Neuronal stem cell (in vitro differentiated cells): ENCODE results near the gene NAT8L.

Source experiments
- DNase-seq: peaks from one replicate; pipeline ENCODE4 v3.0.0-alpha.2; 2013; ENCODE audit warnings: low spot score
- H2AFZ ChIP-seq: one replicate; pipeline ENCODE4 v1.6.1; 2013; ENCODE audit warnings: mild to moderate bottlenecking, low read length, inconsistent platforms
- H2AK5ac ChIP-seq: 2 replicates; pipeline ENCODE4 v1.6.1; 2013; ENCODE audit warnings: low read depth, mild to moderate bottlenecking, inconsistent platforms, low read length, moderate library complexity, mixed read lengths
- H2BK120ac ChIP-seq: 2 replicates; pipeline ENCODE4 v1.6.1; 2013; ENCODE audit warnings: low read depth, mild to moderate bottlenecking, inconsistent platforms, low read length, moderate library complexity, mixed read lengths
- H2BK12ac ChIP-seq: one replicate; pipeline ENCODE4 v1.6.1; 2013; ENCODE audit warnings: low read length, inconsistent platforms
- H2BK15ac ChIP-seq: 2 replicates; pipeline ENCODE4 v1.6.1; 2013; ENCODE audit warnings: mild to moderate bottlenecking, low read length, inconsistent platforms, mixed read lengths
- H2BK5ac ChIP-seq: one replicate; pipeline ENCODE4 v1.6.1; 2013; ENCODE audit warnings: inconsistent platforms, mild to moderate bottlenecking, low read length, moderate library complexity
- H3K14ac ChIP-seq: one replicate; pipeline ENCODE4 v1.6.1; 2013; ENCODE audit warnings: low read length, inconsistent platforms
- H3K18ac ChIP-seq: 2 replicates; pipeline ENCODE4 v1.6.1; 2013; ENCODE audit warnings: low read length, inconsistent platforms
- H3K23ac ChIP-seq: 2 replicates; pipeline ENCODE4 v1.6.1; 2013; ENCODE audit warnings: low read depth, mild to moderate bottlenecking, mixed read lengths, low read length, inconsistent platforms; ENCODE audit not compliant: poor library complexity
- H3K27ac ChIP-seq: replicated peaks from 3 replicates; pipeline ENCODE4 v1.5.1; 2013; ENCODE audit warnings: low read length, inconsistent platforms
- H3K27me3 ChIP-seq, 3 experiments: 2 replicates each; pipeline ENCODE4 v1.6.1; 2013; ENCODE audit warnings: low read length in 3 of 3, mild to moderate bottlenecking in 2 of 3, inconsistent platforms in 1 of 3, low read depth in 1 of 3, mixed read lengths in 1 of 3, moderate library complexity in 1 of 3; ENCODE audit not compliant: control insufficient read depth in 3 of 3, insufficient read depth in 3 of 3
- H3K36me3 ChIP-seq, 2 donors: replicated peaks in 1 of 2; 2 replicates each; pipeline ENCODE4 v1.6.1; 2013; ENCODE audit warnings: low read length in 2 of 2; ENCODE audit not compliant: control insufficient read depth in 2 of 2, insufficient read depth in 2 of 2
- H3K4ac ChIP-seq: 2 replicates; pipeline ENCODE4 v1.6.1; 2013; ENCODE audit warnings: inconsistent platforms, mild to moderate bottlenecking, low read length, moderate library complexity
- H3K4me1 ChIP-seq, 2 donors: 1 replicate in 1 of 2; 2 replicates in 1 of 2; pipeline ENCODE4 v1.6.1; 2013; ENCODE audit warnings: low read length in 2 of 2, low read depth in 1 of 2; ENCODE audit not compliant: control insufficient read depth in 2 of 2, insufficient read depth in 1 of 2
- H3K4me2 ChIP-seq: one replicate; pipeline ENCODE4 v1.6.1; 2013; ENCODE audit warnings: mild to moderate bottlenecking, low read length, inconsistent platforms; ENCODE audit not compliant: insufficient read depth, poor library complexity, severe bottlenecking
- H3K4me3 ChIP-seq, 2 donors: 2 replicates each; pipeline ENCODE4 v1.5.1; 2013; ENCODE audit warnings: low read length in 2 of 2, mild to moderate bottlenecking in 2 of 2, inconsistent platforms in 1 of 2, moderate library complexity in 1 of 2
- H3K79me1 ChIP-seq: one replicate; pipeline ENCODE4 v1.6.1; 2013; ENCODE audit warnings: low read depth, mild to moderate bottlenecking, inconsistent platforms, low read length, moderate library complexity
- H3K9ac ChIP-seq: one replicate; pipeline ENCODE4 v1.6.1; 2013; ENCODE audit warnings: mild to moderate bottlenecking, low read depth, low read length, inconsistent platforms; ENCODE audit not compliant: poor library complexity
- H3K9me3 ChIP-seq, 2 donors: replicated peaks in 1 of 2; 2 replicates each; pipeline versions ENCODE3 to v1.6.1; 2013; ENCODE audit warnings: low read length in 2 of 2, mild to moderate bottlenecking in 2 of 2, inconsistent platforms in 1 of 2, low read depth in 1 of 2, mixed read lengths in 1 of 2, moderate library complexity in 1 of 2; ENCODE audit not compliant: control insufficient read depth in 2 of 2, insufficient read depth in 1 of 2
- H4K8ac ChIP-seq: one replicate; pipeline ENCODE4 v1.6.1; 2013; ENCODE audit warnings: low read depth, mild to moderate bottlenecking, inconsistent platforms, low read length, moderate library complexity
- H4K91ac ChIP-seq: one replicate; pipeline ENCODE4 v1.6.1; 2013; ENCODE audit warnings: low read length, low read depth, mild to moderate bottlenecking, inconsistent platforms; ENCODE audit not compliant: poor library complexity
- WGBS, 2 donors: extraction: QIAGEN DNeasy Blood & Tissue Kit; methylation state at CpG; one replicate each; pipeline ENCODE4 v1.1.7; 2013; ENCODE audit warnings: missing lambda C conversion rate in 2 of 2, mixed read lengths in 1 of 2; ENCODE audit not compliant: insufficient read length in 2 of 2, insufficient replicate concordance in 1 of 2; ENCODE audit errors: extremely low coverage in 2 of 2; 5-methylcytosine and 5-hydroxymethylcytosine counted together

NAT8L gene

DNA sequence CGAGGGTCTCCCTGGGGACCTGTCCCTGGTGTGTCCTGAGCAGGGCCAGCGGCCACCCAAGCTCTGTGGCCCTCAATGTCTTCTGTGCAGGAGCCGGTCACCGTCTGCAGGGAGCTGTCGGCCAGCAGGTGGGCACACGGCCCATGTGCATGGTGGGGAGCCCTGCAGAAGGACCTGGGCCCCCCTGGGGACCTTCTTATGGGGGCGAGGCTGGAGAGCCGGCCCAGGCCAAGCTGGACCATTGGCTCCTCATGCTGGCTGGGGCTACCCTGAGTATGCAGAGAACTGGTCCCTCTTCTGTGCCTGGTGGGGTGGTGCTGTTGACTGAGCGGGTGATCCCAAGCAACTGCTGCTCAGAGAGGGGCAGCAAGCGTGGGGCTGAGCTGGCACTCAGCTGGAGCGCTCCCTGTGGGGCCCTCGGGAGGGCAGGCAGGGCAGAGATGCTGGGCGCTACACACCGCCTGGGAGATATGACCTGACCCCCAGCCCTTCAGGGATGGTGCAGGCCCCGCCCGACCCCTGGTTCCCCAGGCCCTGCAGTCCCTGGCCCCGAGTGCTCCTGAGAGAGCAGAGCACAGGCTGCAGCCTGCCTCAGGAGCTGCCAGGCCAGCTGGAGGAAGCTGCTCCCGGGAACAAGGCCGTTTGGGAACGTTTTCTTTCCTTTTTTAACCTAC, 14.8 kb downstream of the NAT8L start:
- Histone ChIP-seq H3K79me1 (peaks cover 2% of the 10 kb centered on the region), H3K4me3 (no peak overlapping the region), H4K8ac (no peak overlapping the region), H2BK5ac (peak overlapping the region; percentile 24), H2AK5ac (no peak overlapping the region), H3K36me3 (no peaks in the 10 kb centered on the region), H3K4ac (no peak overlapping the region), H3K23ac (peak overlapping the region; percentile 31), H3K9me3 (no peaks in the 10 kb centered on the region), H3K27ac (no peak overlapping the region), H4K91ac (no peak overlapping the region), H3K4me1 (peaks cover 13 to 55% of the 10 kb centered on the region in 2 donors), H2BK12ac (no peak overlapping the region), H2AFZ (peak overlapping the region; percentile 38), H3K9ac (no peak overlapping the region), H3K4me2 (no peak overlapping the region), H2BK120ac (no peak overlapping the region), H3K27me3 (no peaks in the 10 kb centered on the region), H3K14ac (no peak overlapping the region), H3K18ac (peak overlapping the region; percentile 44), H2BK15ac (peak overlapping the region; percentile 43)
- no peak for DNase-seq
- no CpG with 5 or more reads among the region's 20 CpGs for WGBS, 2 donors

DNA sequence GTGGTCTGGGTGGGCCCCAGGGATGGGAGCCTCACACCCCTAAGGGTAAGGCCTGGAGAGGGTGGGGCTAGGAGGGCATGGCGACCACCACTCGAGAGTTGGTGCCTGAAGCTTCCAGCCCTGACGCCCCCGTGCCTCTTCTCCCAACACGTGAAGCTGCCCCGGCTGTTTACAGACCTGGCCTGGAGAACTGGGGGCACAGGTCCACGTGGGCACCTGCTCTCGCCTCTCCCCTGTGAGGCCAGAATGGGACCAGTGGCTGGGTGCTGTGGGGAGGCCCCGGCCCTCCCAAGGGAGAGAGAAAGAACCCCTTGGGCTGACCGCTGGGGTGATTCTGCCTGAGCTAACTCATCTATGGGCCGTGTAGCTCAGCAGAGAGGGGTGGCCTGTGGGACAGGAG, 15.5 kb downstream of the NAT8L start:
- H2BK120ac ChIP-seq = no peak overlapping the region
- no peak overlapping the region for H3K23ac ChIP-seq
- no peak overlapping the region for H3K27ac ChIP-seq
- no CpG with 5 or more reads among the region's 11 CpGs for WGBS, 2 donors
- peaks cover 2% of the 10 kb centered on the region for H3K79me1 ChIP-seq
- H3K4me3 ChIP-seq = no peak overlapping the region
- H2BK5ac ChIP-seq = no peak overlapping the region
- peaks cover 13 to 52% of the 10 kb centered on the region in 2 donors for H3K4me1 ChIP-seq
- H2AFZ ChIP-seq = peak overlapping the region; percentile 38
- H4K91ac ChIP-seq = no peak overlapping the region
- H3K9me3 ChIP-seq = no peaks in the 10 kb centered on the region
- no peaks in the 10 kb centered on the region for H3K27me3 ChIP-seq
- no peak for DNase-seq
- no peak overlapping the region for H3K4ac ChIP-seq
- H2BK15ac ChIP-seq = no peak overlapping the region
- no peak overlapping the region for H4K8ac ChIP-seq
- H3K14ac ChIP-seq = no peak overlapping the region
- H3K36me3 ChIP-seq = no peaks in the 10 kb centered on the region
- no peak overlapping the region for H3K9ac ChIP-seq
- peak overlapping the region; percentile 51 for H2BK12ac ChIP-seq
- H3K4me2 ChIP-seq = no peak overlapping the region
- no peak overlapping the region for H2AK5ac ChIP-seq
- peak overlapping the region; percentile 33 for H3K18ac ChIP-seq

DNA sequence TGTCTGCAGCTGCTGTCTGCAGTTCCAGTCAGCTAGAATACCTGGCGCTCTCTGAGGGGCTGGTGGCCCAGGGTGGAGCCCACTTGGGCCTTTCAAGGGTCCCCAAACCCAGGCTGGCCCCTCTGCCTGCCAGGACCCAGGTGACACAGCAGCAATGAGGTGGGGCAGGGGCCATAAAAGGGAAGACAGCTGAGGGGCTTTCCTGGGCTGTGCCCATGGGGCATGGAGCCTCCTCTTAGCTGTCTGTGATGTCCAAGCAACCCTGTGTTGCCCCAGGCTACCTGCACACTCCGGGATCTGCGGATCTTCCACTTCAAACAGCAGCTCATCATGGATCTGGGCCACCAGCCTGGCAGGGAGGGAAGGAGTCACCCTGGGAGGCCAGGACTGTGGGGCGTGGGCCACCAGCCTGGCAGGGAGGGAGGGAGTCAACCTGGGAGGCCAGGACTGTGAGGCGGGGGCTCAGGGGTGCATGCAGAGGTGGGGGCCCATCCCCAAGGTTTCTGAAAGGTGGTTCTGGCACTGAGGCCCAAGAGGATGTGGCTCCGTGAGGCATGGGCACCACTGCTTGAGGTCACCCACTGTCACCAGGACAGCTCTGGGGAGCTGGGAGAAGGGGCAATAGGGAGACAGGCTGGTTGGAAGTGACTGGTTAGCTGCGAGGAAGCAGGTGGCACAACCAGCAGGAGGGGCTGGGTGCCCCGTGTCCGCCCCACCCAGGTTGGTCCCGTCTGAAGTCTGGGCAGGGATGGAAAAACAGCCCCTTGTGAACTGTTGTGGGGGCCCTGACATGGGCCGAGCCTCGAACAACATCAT, 16.3 kb downstream of the NAT8L start:
- H3K9me3 ChIP-seq = no peaks in the 10 kb centered on the region
- no peak overlapping the region for H3K4ac ChIP-seq
- H3K36me3 ChIP-seq = no peaks in the 10 kb centered on the region
- no peak overlapping the region for H2BK120ac ChIP-seq
- peaks cover 2% of the 10 kb centered on the region for H3K79me1 ChIP-seq
- no peak overlapping the region for H3K4me2 ChIP-seq
- H3K4me3 ChIP-seq = no peak overlapping the region
- H3K23ac ChIP-seq = peak overlapping the region; percentile 10
- no peak overlapping the region for H4K8ac ChIP-seq
- no peak overlapping the region for H4K91ac ChIP-seq
- no peak overlapping the region for H3K14ac ChIP-seq
- DNase-seq = no peak
- no CpG with 5 or more reads among the region's 12 CpGs for WGBS, 2 donors
- H2AFZ ChIP-seq = no peak overlapping the region
- H2BK12ac ChIP-seq = peak overlapping the region; percentile 51
- H3K27me3 ChIP-seq = no peaks in the 10 kb centered on the region
- H2AK5ac ChIP-seq = peak overlapping the region; percentile 19
- no peak overlapping the region for H3K27ac ChIP-seq
- no peak overlapping the region for H3K18ac ChIP-seq
- H2BK5ac ChIP-seq = no peak overlapping the region
- no peak overlapping the region for H2BK15ac ChIP-seq
- no peak overlapping the region for H3K9ac ChIP-seq
- H3K4me1 ChIP-seq = peaks cover 13 to 45% of the 10 kb centered on the region in 2 donors
